ENCODE measurements around the gene ANAPC2. TPM values are rescaled to one million over a fixed set of nuclear protein-coding genes. Genes with fewer than 3 reads are reported as not detected.
A peak's percentile ranks its signal among the peaks of the same experiment; 100 is the strongest.

Gene ANAPC2
- total RNA-seq, 1 experiment from 2014 or later, result 27.2 TPM

GRCh38 chr9:137227853-137228505 is 39.6 kb upstream of the ANAPC2 start:
- no peak for DNase-seq (ENCODE audit: low read depth)

GRCh38 chr9:137227054-137227852 is 38.9 kb upstream of the ANAPC2 start, which contains the start of gene RNF224:
TSS of gene RNF224 (plus strand) at chr9:137227502. CDS start at chr9:137228336, 834 bp downstream.
- DNase-seq (ENCODE audit: low read depth), result peak; percentile 75

GRCh38 chr9:137226338-137227053 is 38.1 kb upstream of the ANAPC2 start:
- peak; percentile 81 for DNase-seq (ENCODE audit: low read depth)

GRCh38 chr9:137225699-137226331 is 37.5 kb upstream of the ANAPC2 start:
- DNase-seq (ENCODE audit: low read depth), result no peak

- DNase-seq (ENCODE audit: low read depth), result peak; percentile 52
These were observed 36.7 kb upstream of the ANAPC2 start, which contains the start of gene CYSRT1 for GRCh38 chr9:137224830-137225694. TSS of gene CYSRT1 (plus strand) at chr9:137225174. CDS start at chr9:137225622, 448 bp downstream.

GRCh38 chr9:137223078-137223970 is 35.0 kb upstream of the ANAPC2 start:
- DNase-seq (ENCODE audit: low read depth), result peak; percentile 96

- DNase-seq (ENCODE audit: low read depth), result no peak
These were observed 34.1 kb upstream of the ANAPC2 start, which contains the start of gene RNF208 for GRCh38 chr9:137222190-137223077. TSS of gene RNF208 (minus strand) at chr9:137222240. CDS start at chr9:137221212, 1,028 bp downstream.

- no peak for DNase-seq (ENCODE audit: low read depth)
These were observed 33.2 kb upstream of the ANAPC2 start for GRCh38 chr9:137221506-137222111.

- DNase-seq (ENCODE audit: low read depth), result no peak
These were observed 32.7 kb upstream of the ANAPC2 start for GRCh38 chr9:137221095-137221505.

GRCh38 chr9:137220317-137221094 is 32.1 kb upstream of the ANAPC2 start:
- DNase-seq (ENCODE audit: low read depth), result no peak

- DNase-seq (ENCODE audit: low read depth), result no peak
These were observed 31.5 kb upstream of the ANAPC2 start for GRCh38 chr9:137219757-137220316.

- peak; percentile 43 for DNase-seq (ENCODE audit: low read depth)
These were observed 30.5 kb upstream of the ANAPC2 start for GRCh38 chr9:137218754-137219271.

- DNase-seq (ENCODE audit: low read depth), result no peak
These were observed 29.9 kb upstream of the ANAPC2 start for GRCh38 chr9:137218212-137218753.

- no peak for DNase-seq (ENCODE audit: low read depth)
These were observed 29.2 kb upstream of the ANAPC2 start for GRCh38 chr9:137217276-137218211.
